HG03139 (cell line): Measurements from ENCODE around the gene UBAP1.
A peak's percentile ranks its signal among the peaks of the same experiment; 100 is the strongest.
"Not testable (repeated sequence)": the region's sequence is repeated elsewhere in the genome, so short reads cannot be mapped to it uniquely, and the experiment has no call there.

Source experiments
- ATAC-seq: cut with Tn5 transposase; IDR thresholded peaks from one replicate; pipeline ENCODE4 v1.9.1; 2021; ENCODE audit not compliant: unreplicated experiment

UBAP1 gene

DNA sequence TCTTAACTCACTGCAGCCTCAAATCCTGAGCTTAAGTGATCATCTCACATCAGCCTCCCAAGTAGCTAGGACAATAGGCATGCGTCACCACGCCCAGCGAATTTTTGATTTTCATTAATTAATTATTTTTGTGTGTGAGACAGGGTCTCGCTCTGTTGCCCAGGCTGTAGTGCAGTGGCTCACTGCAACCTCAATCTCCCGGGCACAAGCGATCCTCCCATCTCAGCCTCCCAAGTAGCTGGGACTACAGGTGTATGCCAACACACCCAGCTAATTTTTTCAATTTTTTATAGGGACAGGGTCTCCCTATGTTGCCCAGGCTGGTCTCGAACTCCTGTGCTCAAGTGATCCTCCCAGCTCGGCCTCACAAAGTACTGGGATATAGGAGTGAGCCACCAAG lies 41.4 kb downstream of the UBAP1 start:
- ATAC-seq = no peak

DNA sequence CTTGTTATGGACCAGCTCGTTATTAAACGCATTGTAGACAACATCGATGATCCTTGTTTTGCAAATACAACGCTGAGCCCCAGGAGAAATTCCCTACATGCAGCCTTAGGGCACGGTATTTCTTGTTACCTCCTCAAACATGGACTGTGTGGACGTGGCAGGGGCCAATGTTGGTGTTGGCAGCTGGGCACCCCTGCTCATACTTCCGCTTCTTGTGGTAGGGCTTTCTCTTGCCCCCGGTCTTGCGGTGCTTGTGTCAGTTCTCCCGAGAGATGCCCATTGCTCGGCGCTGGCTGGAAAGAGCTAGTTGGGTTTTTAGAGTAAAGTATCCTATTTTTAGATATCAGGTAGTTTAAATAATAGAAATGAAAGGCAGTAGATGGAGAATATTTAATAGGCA lies 45.5 kb downstream of the UBAP1 start:
- no peak for ATAC-seq

DNA sequence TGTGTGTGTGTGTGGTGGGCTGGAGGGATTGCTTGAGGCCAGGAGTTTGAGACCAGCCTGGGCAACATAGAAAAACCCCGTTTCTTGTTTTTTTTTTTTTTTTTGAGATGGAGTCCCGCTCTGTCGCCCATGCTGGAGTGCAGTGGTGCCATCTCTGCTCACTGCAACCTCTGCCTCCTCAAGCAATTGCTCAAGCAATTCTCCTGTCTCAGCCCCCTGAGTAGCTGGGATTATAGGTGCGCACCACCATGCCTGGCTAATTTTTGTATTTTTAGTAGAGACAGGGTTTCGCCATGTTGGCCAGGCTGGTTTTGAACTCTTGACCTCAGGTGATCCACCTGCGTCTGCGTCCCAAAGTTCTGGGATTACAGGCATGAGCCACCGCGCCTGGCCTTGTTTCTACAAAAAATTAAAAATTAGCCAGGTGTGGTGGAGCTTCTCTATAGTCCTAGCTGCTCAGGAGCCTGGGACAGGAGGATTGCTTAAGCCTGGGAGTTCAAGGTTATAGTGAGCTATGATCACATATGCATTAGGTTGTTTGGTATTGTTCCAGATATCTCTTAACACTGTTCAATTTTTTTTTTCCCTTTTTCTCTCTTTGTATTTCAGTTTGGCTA lies 47.4 kb downstream of the UBAP1 start:
- not testable (repeated sequence) for ATAC-seq

DNA sequence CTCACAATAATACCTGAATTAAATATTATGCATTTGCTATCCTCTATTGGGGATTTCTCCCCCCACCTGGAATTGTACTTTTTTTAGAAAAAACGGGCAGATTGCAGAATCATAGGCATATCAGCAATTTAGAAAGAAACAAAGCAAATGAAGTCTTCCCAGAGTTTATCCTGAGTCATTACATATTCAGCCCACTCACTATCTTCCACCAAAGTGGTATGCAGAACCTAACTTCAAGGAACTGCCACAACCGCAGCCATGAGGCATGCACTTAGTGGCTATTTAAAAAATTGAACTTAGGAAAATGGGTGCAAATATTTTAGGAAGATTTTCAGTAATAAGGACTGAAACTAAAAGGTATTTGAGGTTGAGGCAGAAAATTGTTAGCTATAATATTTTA lies 48.6 kb downstream of the UBAP1 start:
- no peak for ATAC-seq

DNA sequence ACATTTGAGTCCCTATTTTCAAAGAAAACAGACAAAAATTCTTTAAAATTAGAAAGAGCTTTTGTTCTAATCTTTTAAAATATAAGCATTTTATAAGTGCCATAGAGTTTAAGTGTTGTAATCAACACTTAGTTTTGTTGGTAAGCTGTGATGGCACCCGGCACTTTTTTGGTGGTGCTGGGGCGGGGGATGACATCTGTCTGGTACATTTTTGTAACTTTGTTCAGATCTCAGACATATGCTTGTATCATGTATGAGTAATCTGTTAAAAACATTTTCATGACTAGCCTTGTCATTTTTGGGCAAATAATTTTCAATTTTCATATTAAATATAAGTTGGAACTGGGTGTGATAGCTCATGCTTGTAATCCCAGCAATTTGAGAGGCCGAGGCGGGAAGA lies 51.7 kb downstream of the UBAP1 start:
- ATAC-seq = no peak

DNA sequence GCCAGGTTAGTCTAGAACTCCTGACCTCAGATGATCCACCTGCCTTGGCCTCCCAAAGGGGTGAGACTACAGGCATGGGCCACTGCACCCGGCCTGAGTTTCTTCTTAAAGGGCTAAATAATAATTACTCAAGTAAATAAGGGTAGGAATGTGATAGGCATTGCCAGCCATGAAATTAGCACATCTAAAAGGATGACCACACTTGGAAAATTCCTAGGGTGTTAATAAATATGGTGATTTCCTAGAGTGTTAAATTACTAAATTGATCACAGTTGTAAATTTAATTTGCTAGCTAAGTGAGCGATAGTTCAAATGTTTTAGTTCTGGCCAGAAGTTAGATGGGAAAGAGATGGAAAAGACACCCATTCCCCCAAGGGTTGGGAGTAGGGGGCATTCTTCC lies 53.4 kb downstream of the UBAP1 start:
- no peak for ATAC-seq

DNA sequence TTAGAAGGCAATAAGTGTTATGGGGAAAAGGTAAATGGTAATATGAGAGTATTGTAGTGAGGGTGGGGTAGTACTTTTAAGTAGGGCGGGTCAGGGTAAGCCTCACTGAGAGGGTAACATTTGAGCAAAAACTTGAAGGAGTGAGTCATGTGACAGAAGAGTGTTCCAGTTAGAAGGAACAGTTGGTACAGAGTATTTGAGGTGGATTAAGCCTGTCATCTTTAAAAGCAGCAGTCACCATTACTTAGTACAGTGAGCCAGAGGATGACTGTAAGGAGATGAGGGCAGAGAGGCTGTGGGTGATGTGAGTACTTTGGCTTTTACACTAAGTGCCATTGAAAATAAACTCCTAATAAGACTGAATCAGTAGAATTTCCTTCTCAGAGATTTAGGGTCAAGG lies 54.8 kb downstream of the UBAP1 start:
- no peak for ATAC-seq

DNA sequence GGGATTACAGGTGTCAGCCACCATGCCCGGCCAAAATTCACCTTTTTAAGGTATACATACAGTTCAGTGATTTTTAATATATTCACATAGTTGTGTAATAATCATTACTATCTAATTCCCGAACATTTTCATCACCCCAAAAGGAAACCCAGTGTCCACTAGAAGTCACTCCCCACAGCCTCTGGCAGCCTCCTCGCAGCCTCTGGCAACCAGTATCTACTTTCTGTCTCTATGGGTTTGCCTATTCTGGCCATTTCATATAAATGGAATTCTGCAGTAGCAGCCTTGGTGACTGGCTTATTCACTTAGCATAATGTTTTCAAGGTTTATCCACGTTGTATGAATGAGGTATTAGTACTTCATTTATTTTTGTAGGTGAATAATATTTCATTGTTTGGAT lies 59.0 kb downstream of the UBAP1 start:
- no peak for ATAC-seq

DNA sequence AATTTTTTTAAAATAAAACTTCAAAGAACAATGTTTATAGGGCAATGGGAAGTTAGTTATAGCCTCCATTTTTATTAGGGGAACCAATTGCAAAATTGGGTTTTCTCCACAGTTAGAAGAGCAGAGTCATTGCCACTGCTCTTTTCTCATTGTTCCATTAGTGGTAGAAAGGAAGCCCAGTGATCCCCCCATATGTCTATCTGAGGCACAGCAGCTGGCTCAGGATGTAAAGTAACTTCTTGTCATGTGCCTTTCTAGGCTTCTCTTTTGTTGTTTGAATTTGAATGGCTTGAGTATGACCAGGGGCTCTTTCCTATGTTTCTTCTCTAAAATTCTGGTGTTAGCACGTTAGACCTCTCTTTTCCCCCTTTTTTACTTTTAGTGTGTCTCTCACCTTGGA lies 61.2 kb downstream of the UBAP1 start:
- no peak for ATAC-seq

DNA sequence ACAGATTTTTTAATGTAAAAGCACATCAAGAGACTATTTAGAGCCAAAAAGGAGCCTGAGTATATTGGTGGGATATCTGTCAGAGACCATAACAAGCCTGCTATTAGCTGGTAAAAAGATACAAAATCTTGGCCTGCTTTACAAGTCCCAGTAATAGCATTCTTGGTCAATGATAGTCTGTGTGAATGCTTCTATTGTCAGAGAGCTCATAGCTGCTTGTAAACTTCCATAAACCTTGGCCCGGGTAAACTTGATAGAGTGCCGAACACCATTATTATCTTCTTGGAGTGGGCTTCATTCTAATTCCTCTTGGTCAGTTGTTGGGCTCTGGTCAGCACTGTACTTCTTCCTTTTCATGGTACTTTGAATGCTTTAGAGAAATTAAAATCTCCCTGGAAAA lies 64.0 kb downstream of the UBAP1 start:
- no peak for ATAC-seq

DNA sequence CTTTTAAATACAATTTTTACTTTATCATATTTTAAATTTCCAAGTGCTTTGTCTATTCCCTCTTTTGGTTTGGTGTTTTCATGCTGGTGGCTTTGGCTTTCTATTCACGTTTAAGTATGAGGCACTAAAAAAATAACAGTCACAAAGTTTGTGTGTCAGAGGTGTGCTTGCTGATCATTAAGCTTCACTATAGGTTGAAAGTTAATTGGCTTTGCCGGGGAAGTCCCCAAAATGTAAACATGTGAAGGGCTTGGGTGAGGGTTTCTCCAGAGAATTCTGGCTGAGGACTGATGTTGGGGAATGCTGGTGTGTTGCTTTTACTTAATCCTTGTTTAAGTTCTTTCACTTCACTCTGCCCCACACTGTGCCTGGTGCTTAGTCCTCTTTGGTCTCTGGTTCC lies 66.4 kb downstream of the UBAP1 start:
- ATAC-seq = not testable (repeated sequence)

DNA sequence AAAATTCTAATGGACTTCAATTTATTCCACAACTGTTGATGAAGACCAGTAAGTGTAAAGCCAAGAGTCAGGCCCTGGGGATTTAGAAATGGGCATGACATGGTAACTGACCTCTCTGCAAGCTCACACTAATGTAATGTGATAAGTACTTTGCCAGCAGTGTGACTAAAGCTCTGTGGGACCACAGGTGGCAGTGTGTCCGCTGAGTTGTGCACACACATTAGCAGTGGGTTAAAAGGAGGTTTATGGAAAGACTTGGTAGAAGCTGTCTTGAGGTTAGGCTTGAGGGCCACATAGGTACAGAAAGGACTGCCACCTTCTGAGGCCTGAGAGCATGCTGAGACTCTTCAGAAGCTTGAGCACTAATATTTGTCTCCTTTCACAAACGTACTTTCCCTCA lies 67.6 kb downstream of the UBAP1 start:
- ATAC-seq = no peak

DNA sequence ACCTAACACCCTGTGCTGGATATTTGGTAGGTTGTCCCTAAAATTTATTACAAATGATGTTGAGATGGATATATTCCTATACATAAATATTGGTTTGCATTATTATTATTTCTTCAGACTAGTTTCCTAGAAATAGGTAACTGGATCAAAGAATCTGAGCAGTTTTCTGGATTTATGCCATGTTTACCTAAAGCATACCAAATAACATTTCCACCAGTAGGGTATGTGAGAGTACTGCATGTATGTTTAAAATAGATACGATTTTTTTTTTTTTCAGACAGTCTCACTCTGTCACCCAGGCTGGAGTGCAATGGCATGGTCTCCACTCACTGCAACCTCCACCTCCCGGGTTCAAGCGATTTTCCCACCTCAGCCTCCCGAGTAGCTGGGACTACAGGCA lies 68.9 kb downstream of the UBAP1 start:
- not testable (repeated sequence) for ATAC-seq

DNA sequence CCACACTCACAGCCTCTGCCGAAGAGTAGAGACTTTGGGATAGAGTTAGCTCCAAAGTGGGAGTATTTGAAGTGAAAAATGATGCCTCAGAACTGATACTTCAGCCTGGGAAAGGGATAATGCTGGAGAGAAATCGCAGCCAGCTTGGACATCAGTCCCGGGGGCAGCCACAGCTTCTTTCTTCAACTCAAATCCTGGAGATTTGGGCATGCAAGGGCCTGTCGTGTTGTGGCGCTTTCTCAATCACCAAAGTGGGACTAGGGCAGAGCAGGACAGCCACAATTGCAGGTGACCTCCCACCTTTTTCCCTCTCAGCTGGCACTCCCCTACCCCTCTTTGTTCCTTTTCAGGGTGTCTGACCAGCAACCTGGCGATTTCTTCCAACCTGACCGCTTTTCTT lies 70.4 kb downstream of the UBAP1 start:
- ATAC-seq = no peak

DNA sequence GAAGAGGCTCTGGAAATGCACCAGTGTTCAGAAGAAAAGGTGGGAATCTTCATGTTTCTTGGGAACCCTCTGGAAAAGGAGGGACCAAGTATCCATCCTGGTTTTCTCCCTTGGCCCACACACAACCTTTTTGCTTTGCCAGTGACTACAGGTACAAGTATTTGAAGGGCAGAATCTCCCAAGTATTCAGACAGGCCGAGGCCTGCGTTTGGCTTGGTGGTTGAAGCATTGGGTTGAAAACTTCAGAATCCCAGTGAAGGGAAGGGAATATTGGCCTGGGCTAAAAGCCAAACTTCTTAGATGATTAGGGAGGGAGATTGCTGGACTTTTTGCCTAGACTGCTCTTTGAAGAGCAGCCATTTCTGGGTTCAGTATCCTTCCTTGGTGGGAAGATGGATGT lies 71.9 kb downstream of the UBAP1 start:
- ATAC-seq = no peak

DNA sequence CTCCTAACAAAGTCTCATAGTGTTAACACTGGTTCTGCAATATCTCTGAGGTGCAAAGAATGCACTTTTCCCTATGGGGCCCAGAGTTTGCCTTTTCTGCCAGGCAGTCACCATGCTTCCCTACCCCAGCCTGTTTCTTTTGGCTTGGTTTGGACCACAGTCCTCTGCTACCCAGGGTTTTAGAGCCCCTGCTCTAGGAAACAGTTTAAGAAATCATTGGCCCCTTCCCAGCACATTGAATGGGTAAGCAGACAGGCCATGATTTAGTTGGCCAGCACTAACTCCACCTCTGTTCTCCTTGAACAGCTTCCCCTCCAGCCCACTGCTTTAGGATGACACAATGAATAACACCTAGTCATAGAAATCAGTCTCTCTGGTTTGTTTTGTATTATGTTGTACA lies 73.2 kb downstream of the UBAP1 start:
- ATAC-seq = no peak

DNA sequence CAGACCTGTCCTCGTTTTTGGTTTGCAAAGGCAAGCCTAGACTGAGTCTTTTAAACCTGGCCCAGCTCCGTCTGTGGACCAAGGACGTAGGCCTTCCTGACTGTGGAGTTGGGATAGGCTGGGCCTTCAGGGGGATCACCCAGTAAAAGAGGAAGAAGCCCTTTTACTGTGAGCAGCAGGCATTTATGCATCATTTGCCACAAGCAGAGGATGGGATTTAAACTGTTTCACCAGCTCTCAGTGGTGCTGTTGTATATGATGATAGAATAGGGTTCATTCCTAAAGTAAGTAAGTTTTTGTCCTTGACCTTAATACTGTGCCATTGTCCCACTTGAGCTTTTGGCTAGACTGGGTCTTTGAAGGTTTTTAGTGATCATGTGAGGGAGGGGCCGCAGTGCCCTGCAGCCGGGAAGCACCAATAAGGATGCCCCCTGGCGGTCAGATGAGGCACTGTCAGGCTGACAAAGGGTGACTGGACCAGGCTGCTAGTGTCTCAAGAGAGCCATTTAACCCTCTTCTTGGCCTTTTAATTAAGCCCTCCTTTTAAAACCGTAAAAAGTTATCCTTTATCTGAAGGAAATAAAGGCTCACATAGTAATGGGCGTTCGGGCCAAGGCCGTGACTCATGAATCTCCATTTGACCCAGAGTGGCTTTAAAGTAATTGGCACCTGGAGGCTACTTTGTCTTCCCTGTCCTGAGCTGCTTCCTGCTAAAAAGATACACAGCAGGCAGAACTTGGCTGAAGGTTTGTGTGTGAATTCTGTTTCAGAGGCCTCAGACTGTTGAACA lies 74.0 kb downstream of the UBAP1 start:
- ATAC-seq = peak; percentile 56

DNA sequence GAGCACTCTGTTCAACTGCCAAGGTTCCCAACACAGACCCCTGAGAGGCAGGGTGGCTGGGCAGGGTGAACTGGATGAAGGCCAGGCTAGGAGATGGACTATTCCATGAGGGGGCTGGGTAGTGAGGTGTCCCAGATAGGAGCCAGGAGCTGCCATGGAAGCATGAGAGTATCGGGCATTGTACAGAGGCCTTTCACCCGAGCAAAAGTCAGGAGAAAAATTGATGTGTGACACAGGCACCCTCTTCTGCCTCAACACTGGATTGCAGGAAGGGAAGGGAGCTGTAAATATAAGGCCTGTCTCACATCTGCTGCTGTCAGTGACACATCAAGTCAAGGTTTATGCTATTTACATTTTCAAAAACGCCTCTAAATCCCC lies 74.6 kb downstream of the UBAP1 start:
- no peak for ATAC-seq

DNA sequence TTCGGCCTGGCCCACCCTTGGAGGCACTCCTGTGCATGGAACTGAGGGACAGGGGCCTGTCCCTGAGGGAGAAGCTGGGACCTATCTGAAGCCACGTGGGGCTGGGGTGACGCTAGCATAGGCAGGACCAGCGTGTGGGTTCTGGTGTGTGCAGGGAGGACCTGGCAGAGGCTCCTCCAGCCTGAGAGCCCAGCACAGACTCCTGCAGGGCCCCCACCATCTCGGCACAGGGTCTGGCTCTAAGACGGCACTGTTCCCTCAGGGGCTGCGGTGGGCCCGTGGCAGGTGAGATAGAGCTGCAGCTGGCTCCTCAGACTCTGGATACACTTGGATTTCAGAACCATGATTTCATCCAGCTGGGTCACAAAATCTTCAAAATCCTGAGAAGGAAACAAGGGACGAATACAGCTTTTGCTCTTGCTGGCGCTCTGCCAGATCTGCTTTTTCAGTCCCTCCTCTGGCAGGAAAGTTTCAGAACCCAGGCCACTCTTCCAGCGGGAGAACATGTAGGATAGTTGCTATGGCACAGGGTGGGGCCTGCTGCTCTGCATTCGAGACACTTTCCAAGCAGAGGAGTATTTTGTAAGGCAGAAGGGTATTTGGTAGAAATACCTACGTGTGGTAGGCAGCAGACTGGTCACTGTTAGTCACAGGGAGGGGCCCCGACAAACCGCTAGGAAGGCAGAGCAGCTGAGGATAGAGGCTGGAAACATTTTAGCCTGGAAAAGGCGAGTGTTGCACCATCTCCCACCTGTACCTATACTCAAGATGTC lies 75.5 kb downstream of the UBAP1 start:
- no peak for ATAC-seq

DNA sequence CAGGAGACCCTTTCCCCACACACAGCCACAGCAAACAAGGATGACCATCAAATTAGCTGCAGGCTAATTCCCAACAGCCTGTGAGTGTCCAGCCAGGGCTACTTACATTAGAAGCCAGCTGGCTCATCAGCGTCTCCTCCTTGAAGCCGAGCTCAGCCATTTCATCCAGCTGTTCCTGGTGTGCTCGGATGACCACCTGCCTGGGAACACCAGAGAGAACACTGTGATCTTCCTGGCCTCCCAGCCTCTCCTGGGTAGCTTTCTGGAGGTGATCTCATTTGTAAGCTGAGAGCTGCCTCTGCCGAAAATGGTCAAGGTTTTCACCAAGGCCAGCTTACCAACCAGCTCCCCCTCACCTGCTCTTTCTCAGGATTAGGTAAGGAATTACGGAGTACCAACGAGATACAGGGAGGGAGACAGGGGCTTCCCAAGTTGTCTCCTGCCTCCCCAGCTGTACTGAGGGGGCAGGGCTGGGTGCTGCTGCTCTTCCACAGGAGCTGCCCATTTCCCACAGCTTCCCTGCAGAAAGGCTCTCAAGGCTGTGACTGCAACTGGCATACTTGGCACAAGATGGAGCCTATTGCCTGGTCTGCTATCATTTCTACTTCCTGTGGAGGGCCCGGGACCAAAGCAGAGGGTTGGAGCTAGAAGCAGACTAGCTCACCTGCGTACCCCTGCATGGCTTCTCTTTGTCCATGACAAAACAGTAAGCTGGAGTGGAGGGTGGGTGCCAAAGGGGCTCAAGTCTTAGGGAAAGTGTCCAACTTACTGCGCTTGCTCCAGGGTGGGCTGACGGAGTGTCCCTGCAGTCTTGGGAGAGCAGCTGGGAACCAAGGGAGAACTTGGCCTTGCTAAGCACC lies 76.4 kb downstream of the UBAP1 start:
- ATAC-seq = no peak

DNA sequence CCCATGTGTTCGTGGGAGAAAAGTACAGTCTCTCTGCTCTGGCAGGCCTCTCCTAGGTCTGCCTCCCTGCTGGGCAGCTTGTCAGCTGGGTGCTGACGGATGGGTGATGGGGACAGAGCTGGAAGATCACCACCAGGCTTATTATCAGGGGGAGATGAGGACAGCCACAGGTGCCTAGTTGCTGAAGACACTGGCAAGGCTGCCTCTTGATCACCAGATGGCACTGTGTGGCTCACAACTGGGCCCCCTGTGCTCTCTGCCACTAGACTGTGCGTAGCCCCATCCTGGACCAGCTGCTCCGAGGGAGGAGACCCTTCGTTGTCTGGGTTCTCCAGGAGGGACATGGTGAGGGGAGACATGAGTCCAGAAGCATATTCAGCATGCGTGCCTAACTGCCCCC lies 77.3 kb downstream of the UBAP1 start:
- ATAC-seq = no peak
